ENCODE results near the gene LARGE1. TPM values are rescaled to one million over a fixed set of nuclear protein-coding genes. Genes with fewer than 3 reads are reported as not detected.
A peak's percentile ranks its signal among the peaks of the same experiment; 100 is the strongest.

Gene LARGE1
- total RNA-seq (2014; rRNA removed; shearing (Covaris generic)) = 12.6 and 13.1 TPM in 2 replicates

- no peak for DNase-seq (ENCODE audit: low spot score)
Measured at GRCh38 chr22:33920197-33920540, at the start of gene LARGE1. LARGE1 (minus strand) TSS chr22:33920476.

GRCh38 chr22:33969045-33969444, 48.8 kb upstream of the LARGE1 start:
- DNase-seq (ENCODE audit: low spot score) = peak; percentile 3

- no peak for DNase-seq (ENCODE audit: low spot score)
Measured at GRCh38 chr22:33964121-33964520, 43.8 kb upstream of the LARGE1 start.

- DNase-seq (ENCODE audit: low spot score) = no peak
Measured at GRCh38 chr22:33962409-33962808, 42.1 kb upstream of the LARGE1 start.

- DNase-seq (ENCODE audit: low spot score) = no peak
Measured at GRCh38 chr22:33958741-33959140, 38.5 kb upstream of the LARGE1 start.

- DNase-seq (ENCODE audit: low spot score) = no peak
Measured at GRCh38 chr22:33957086-33957485, 36.8 kb upstream of the LARGE1 start.

GRCh38 chr22:33952776-33953175, 32.5 kb upstream of the LARGE1 start:
- DNase-seq (ENCODE audit: low spot score) = no peak

GRCh38 chr22:33940741-33941140, 20.5 kb upstream of the LARGE1 start:
- DNase-seq (ENCODE audit: low spot score) = no peak

- DNase-seq (ENCODE audit: low spot score) = no peak
Measured at GRCh38 chr22:33932997-33933396, 12.7 kb upstream of the LARGE1 start.

GRCh38 chr22:33931406-33931805, 11.1 kb upstream of the LARGE1 start:
- DNase-seq (ENCODE audit: low spot score) = no peak

- no peak for DNase-seq (ENCODE audit: low spot score)
Measured at GRCh38 chr22:33927752-33928151, 7.5 kb upstream of the LARGE1 start.

- DNase-seq (ENCODE audit: low spot score) = no peak
Measured at GRCh38 chr22:33925194-33925593, 4.9 kb upstream of the LARGE1 start.

- DNase-seq (ENCODE audit: low spot score) = peak; percentile 59
Measured at GRCh38 chr22:33923660-33924246, 3.5 kb upstream of the LARGE1 start.

GRCh38 chr22:33923033-33923432, 2.8 kb upstream of the LARGE1 start:
- no peak for DNase-seq (ENCODE audit: low spot score)

GRCh38 chr22:33922349-33922681, 2.0 kb upstream of the LARGE1 start:
- no peak for DNase-seq (ENCODE audit: low spot score)

- DNase-seq (ENCODE audit: low spot score) = peak; percentile 18
Measured at GRCh38 chr22:33921525-33922348, 1.5 kb upstream of the LARGE1 start.

GRCh38 chr22:33920927-33921524, 750 bp upstream of the LARGE1 start:
- peak; percentile 88 for DNase-seq (ENCODE audit: low spot score)

GRCh38 chr22:33919391-33920196, 682 bp downstream of the LARGE1 start:
- DNase-seq (ENCODE audit: low spot score) = peak; percentile 38

- DNase-seq (ENCODE audit: low spot score) = peak; percentile 1
Measured at GRCh38 chr22:33918676-33919365, 1.5 kb downstream of the LARGE1 start.

- peak; percentile 9 for DNase-seq (ENCODE audit: low spot score)
Measured at GRCh38 chr22:33917744-33918406, 2.4 kb downstream of the LARGE1 start.

GRCh38 chr22:33914699-33915098, 5.6 kb downstream of the LARGE1 start:
- DNase-seq (ENCODE audit: low spot score) = no peak

Data from HT-29 (cell line).